T-helper 2 cell treated with Interferon-gamma antibody and Interleukin-4, amounts not matched to agents 5 μg/mL and 100 μg/mL, for 36 hours (primary cell): ENCODE results near the gene KCNJ10.

Source experiments
- DNase-seq: peaks from one replicate; pipeline ENCODE4 v3.0.0; 2021; ENCODE audit warnings: low spot score
- H3K27ac Mint-ChIP-seq: one replicate; pipeline ENCODE4 v1.8.0; 2021; ENCODE audit warnings: mild to moderate bottlenecking, mixed read lengths
- H3K27me3 Mint-ChIP-seq: one replicate; pipeline ENCODE4 v1.8.0; 2021; ENCODE audit warnings: low read depth, mixed read lengths
- H3K36me3 Mint-ChIP-seq: one replicate; pipeline ENCODE4 v1.8.0; 2021; ENCODE audit warnings: low read depth, mixed read lengths
- H3K4me1 Mint-ChIP-seq: one replicate; pipeline ENCODE4 v1.8.0; 2021; ENCODE audit warnings: low read depth, mixed read lengths
- H3K4me3 Mint-ChIP-seq: one replicate; pipeline ENCODE4 v1.8.0; 2022; ENCODE audit warnings: mild to moderate bottlenecking, moderate library complexity, mixed read lengths
- H3K9me3 Mint-ChIP-seq: one replicate; pipeline ENCODE4 v1.8.0; 2021; ENCODE audit warnings: mixed read lengths

The KCNJ10 gene

GRCh38 chr1:160004425-160004824 is 65.5 kb downstream of the KCNJ10 start:
- Mint-ChIP-seq H3K27me3 (peaks cover 19% of the 10 kb centered on the region), H3K9me3 (no peaks in the 10 kb centered on the region), H3K27ac (no peak overlapping the region), H3K4me1 (no peaks in the 10 kb centered on the region), H3K36me3 (no peaks in the 10 kb centered on the region), H3K4me3 (no peak overlapping the region)
- DNase-seq = no peak

GRCh38 chr1:160004001-160004400 is 66.0 kb downstream of the KCNJ10 start:
- Mint-ChIP-seq H3K4me1 (no peaks in the 10 kb centered on the region), H3K27ac (no peak overlapping the region), H3K9me3 (no peaks in the 10 kb centered on the region), H3K36me3 (no peaks in the 10 kb centered on the region), H3K4me3 (no peak overlapping the region), H3K27me3 (peaks cover 20% of the 10 kb centered on the region)
- no peak for DNase-seq

- DNase-seq = no peak
- no peaks in the 10 kb centered on the region for H3K36me3 Mint-ChIP-seq
- H3K4me1 Mint-ChIP-seq = no peaks in the 10 kb centered on the region
- H3K27me3 Mint-ChIP-seq = peaks cover 28% of the 10 kb centered on the region
- H3K27ac Mint-ChIP-seq = no peak overlapping the region
- no peak overlapping the region for H3K4me3 Mint-ChIP-seq
- no peaks in the 10 kb centered on the region for H3K9me3 Mint-ChIP-seq
These were observed 68.5 kb downstream of the KCNJ10 start for GRCh38 chr1:160001440-160001839.

- DNase-seq = no peak
- no peaks in the 10 kb centered on the region for H3K9me3 Mint-ChIP-seq
- peaks cover 41% of the 10 kb centered on the region for H3K27me3 Mint-ChIP-seq
- H3K4me1 Mint-ChIP-seq = no peaks in the 10 kb centered on the region
- H3K27ac Mint-ChIP-seq = no peak overlapping the region
- no peaks in the 10 kb centered on the region for H3K36me3 Mint-ChIP-seq
- no peak overlapping the region for H3K4me3 Mint-ChIP-seq
These were observed 70.8 kb downstream of the KCNJ10 start for GRCh38 chr1:159999204-159999603.

- Mint-ChIP-seq H3K27ac (no peak overlapping the region), H3K4me1 (peaks cover 3% of the 10 kb centered on the region), H3K27me3 (peaks cover 50% of the 10 kb centered on the region), H3K9me3 (no peaks in the 10 kb centered on the region), H3K36me3 (no peaks in the 10 kb centered on the region), H3K4me3 (no peak overlapping the region)
- no peak for DNase-seq
These were observed 73.3 kb downstream of the KCNJ10 start for GRCh38 chr1:159996653-159997052.

GRCh38 chr1:159994896-159995295 is 75.1 kb downstream of the KCNJ10 start:
- no peak overlapping the region for H3K27ac Mint-ChIP-seq

GRCh38 chr1:159993911-159994310 is 76.0 kb downstream of the KCNJ10 start:
- Mint-ChIP-seq H3K4me1 (peaks cover 8% of the 10 kb centered on the region), H3K4me3 (no peak overlapping the region), H3K36me3 (no peaks in the 10 kb centered on the region), H3K27ac (no peak overlapping the region), H3K27me3 (peaks cover 37% of the 10 kb centered on the region), H3K9me3 (no peaks in the 10 kb centered on the region)
- DNase-seq = no peak

More at GRCh38 chr1:159994896-159995295, 75.1 kb downstream of the KCNJ10 start:
- H3K4me3 Mint-ChIP-seq = no peak overlapping the region
- H3K27me3 Mint-ChIP-seq = peaks cover 42% of the 10 kb centered on the region
- peaks cover 8% of the 10 kb centered on the region for H3K4me1 Mint-ChIP-seq
- no peaks in the 10 kb centered on the region for H3K36me3 Mint-ChIP-seq
- no peaks in the 10 kb centered on the region for H3K9me3 Mint-ChIP-seq
- no peak for DNase-seq

- Mint-ChIP-seq H3K36me3 (no peaks in the 10 kb centered on the region), H3K4me3 (no peak overlapping the region), H3K9me3 (no peaks in the 10 kb centered on the region), H3K4me1 (peaks cover 8% of the 10 kb centered on the region), H3K27me3 (peaks cover 31% of the 10 kb centered on the region), H3K27ac (no peak overlapping the region)
- DNase-seq = no peak
These were observed 77.8 kb downstream of the KCNJ10 start for GRCh38 chr1:159992161-159992560.

- Mint-ChIP-seq H3K27me3 (peaks cover 29% of the 10 kb centered on the region), H3K4me3 (no peak overlapping the region), H3K4me1 (peaks cover 8% of the 10 kb centered on the region), H3K36me3 (no peaks in the 10 kb centered on the region), H3K9me3 (no peaks in the 10 kb centered on the region), H3K27ac (no peak overlapping the region)
- no peak for DNase-seq
These were observed 78.4 kb downstream of the KCNJ10 start for GRCh38 chr1:159991513-159991912.

- H3K4me3 Mint-ChIP-seq = no peak overlapping the region
- no peaks in the 10 kb centered on the region for H3K36me3 Mint-ChIP-seq
- no peaks in the 10 kb centered on the region for H3K9me3 Mint-ChIP-seq
- H3K27me3 Mint-ChIP-seq = peaks cover 24% of the 10 kb centered on the region
- DNase-seq = no peak
- no peak overlapping the region for H3K27ac Mint-ChIP-seq
- peaks cover 8% of the 10 kb centered on the region for H3K4me1 Mint-ChIP-seq
These were observed 80.0 kb downstream of the KCNJ10 start for GRCh38 chr1:159990005-159990404.

- Mint-ChIP-seq H3K36me3 (no peaks in the 10 kb centered on the region), H3K9me3 (no peaks in the 10 kb centered on the region), H3K4me1 (peaks cover 8% of the 10 kb centered on the region), H3K27me3 (peaks cover 27% of the 10 kb centered on the region), H3K4me3 (no peak overlapping the region), H3K27ac (no peak overlapping the region)
- DNase-seq = no peak
These were observed 80.4 kb downstream of the KCNJ10 start for GRCh38 chr1:159989581-159989980.

GRCh38 chr1:159988006-159988405 is 82.0 kb downstream of the KCNJ10 start:
- Mint-ChIP-seq H3K36me3 (no peaks in the 10 kb centered on the region), H3K9me3 (no peaks in the 10 kb centered on the region), H3K4me1 (peaks cover 8% of the 10 kb centered on the region), H3K4me3 (no peak overlapping the region), H3K27me3 (peaks cover 26% of the 10 kb centered on the region), H3K27ac (no peak overlapping the region)
- DNase-seq = no peak

- DNase-seq = no peak
- H3K36me3 Mint-ChIP-seq = no peaks in the 10 kb centered on the region
- peaks cover 8% of the 10 kb centered on the region for H3K4me1 Mint-ChIP-seq
- H3K27me3 Mint-ChIP-seq = peaks cover 23% of the 10 kb centered on the region
- no peak overlapping the region for H3K27ac Mint-ChIP-seq
- no peak overlapping the region for H3K4me3 Mint-ChIP-seq
- no peaks in the 10 kb centered on the region for H3K9me3 Mint-ChIP-seq
These were observed 82.8 kb downstream of the KCNJ10 start for GRCh38 chr1:159987186-159987585.

GRCh38 chr1:159986531-159986930 is 83.4 kb downstream of the KCNJ10 start:
- Mint-ChIP-seq H3K9me3 (no peaks in the 10 kb centered on the region), H3K27ac (no peak overlapping the region), H3K4me3 (no peak overlapping the region), H3K36me3 (no peaks in the 10 kb centered on the region), H3K27me3 (peaks cover 25% of the 10 kb centered on the region), H3K4me1 (peaks cover 4% of the 10 kb centered on the region)
- no peak for DNase-seq

GRCh38 chr1:159986093-159986492 is 83.9 kb downstream of the KCNJ10 start:
- Mint-ChIP-seq H3K36me3 (no peaks in the 10 kb centered on the region), H3K27ac (no peak overlapping the region), H3K27me3 (peaks cover 25% of the 10 kb centered on the region)

More at GRCh38 chr1:159986093-159986492, 83.9 kb downstream of the KCNJ10 start:
- Mint-ChIP-seq H3K9me3 (no peaks in the 10 kb centered on the region), H3K4me1 (peaks cover under 1% of the 10 kb centered on the region), H3K4me3 (no peak overlapping the region)
- DNase-seq = no peak
